ENCODE measurements around the gene CLEC14A.

- TF ChIP-seq, protein P1, sequence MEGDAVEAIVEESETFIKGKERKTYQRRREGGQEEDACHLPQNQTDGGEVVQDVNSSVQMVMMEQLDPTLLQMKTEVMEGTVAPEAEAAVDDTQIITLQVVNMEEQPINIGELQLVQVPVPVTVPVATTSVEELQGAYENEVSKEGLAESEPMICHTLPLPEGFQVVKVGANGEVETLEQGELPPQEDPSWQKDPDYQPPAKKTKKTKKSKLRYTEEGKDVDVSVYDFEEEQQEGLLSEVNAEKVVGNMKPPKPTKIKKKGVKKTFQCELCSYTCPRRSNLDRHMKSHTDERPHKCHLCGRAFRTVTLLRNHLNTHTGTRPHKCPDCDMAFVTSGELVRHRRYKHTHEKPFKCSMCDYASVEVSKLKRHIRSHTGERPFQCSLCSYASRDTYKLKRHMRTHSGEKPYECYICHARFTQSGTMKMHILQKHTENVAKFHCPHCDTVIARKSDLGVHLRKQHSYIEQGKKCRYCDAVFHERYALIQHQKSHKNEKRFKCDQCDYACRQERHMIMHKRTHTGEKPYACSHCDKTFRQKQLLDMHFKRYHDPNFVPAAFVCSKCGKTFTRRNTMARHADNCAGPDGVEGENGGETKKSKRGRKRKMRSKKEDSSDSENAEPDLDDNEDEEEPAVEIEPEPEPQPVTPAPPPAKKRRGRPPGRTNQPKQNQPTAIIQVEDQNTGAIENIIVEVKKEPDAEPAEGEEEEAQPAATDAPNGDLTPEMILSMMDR (optimal IDR thresholded peaks at IDR 0.05 in 1 of 3, IDR thresholded peaks at IDR 0.05 in 1 of 3, conservative IDR thresholded peaks at IDR 0.05 in 1 of 3; ENCODE audit: extremely low read depth in 1 of 3, insufficient read depth in 2 of 3, low read length in 3 of 3): no peak
- no peak for TF ChIP-seq EZH2 (IDR thresholded peaks at IDR 0.05; ENCODE audit: low read length)
Observed at GRCh38 chr14:38205949-38206665, 49.8 kb downstream of the CLEC14A start.

All from keratinocyte (primary cell).